ENCODE measurements around the gene GANAB.

DNA sequence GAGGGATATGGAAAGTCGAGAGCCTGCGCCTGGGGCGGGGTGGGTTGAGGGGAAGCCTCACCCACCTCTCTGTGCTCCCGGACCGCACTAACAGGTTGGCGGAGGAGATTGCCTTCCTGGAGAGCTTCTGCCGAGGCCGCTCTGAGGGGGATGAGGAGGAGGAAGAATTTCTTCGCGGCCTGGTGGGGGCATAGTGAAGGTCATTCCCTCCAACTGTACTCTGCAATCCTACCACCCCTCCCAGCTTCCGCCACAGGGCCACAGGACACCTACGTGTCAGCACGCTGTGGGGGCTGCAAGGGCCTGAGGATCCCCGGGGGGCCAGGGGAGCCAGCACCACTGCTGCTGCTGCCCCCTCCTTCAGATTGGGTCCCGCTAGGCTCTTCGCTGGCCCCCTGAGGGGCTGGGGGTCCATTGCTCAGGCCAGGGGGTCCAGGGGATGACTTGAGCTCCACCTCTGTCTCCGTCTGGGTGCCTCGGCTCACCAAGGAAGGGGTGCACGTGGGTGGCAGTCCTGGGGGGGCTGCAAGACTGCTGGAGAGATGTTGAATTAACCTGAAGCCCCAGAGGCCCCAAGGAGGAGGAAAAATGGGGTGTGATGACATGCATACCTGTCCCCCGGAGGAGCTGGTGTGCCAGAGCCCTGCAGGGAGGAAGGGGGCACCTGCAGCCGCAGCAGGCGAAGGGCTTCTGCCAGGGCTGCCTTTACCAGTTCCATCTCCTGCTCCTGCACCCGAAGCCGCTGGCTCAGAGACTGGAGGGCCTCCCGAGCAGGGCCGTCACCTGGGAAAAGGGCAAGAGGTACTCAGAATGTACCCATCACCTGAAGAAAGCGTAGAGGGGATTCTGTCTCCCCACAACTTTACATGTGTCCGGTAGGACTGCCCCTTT, 35.4 kb downstream of the GANAB start:
- TF ChIP-seq EZH2 (IDR thresholded peaks at IDR 0.05; ENCODE audit: insufficient read depth, poor library complexity, severe bottlenecking), result no peak
- TF ChIP-seq EZH2phosphoT487 (IDR thresholded peaks at IDR 0.05; ENCODE audit: insufficient read depth, low read depth), result no peak
